GM21825 (cell line): ENCODE measurements around the gene PIP4K2A.

Source experiments
- ATAC-seq: cut with Tn5 transposase; IDR thresholded peaks from one replicate; pipeline ENCODE4 v1.9.1; 2021; ENCODE audit warnings: mild to moderate bottlenecking, moderate library complexity; ENCODE audit not compliant: unreplicated experiment

PIP4K2A gene

DNA sequence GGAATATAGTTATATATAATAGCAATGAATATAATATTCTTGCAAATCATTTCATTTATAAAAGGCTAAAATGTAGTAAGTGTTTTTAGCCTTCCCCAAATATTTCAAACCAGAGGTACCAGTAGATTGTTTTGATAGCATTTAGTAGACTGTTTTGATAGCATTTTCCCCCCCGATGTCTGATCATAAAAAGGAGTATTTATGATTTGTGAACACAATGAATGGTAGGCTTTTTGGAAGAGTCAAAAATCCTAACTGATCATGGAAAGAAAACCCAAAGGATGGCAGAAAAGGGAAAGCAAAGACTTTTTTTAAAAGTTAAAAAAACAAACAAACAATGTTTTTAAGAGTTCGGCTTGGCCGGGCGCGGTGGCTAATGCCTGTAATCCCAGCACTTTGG lies 152.5 kb downstream of the PIP4K2A start:
- no peak for ATAC-seq

DNA sequence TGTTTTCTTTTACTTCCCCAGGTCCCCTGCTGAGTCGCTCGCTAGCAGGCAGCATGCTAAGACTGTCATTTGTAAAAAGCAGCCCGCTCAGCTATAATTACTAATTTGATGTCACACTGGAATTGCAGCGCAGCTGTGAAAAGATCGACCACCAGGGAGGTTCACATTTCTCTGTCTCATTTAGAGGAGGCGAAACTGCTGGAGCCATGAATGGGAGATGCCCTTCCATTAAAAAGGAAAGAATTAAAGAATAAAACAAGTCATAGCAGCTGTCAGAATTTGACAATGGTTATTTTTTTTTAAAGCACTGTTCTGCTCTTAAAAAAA lies 153.5 kb downstream of the PIP4K2A start:
- no peak for ATAC-seq

DNA sequence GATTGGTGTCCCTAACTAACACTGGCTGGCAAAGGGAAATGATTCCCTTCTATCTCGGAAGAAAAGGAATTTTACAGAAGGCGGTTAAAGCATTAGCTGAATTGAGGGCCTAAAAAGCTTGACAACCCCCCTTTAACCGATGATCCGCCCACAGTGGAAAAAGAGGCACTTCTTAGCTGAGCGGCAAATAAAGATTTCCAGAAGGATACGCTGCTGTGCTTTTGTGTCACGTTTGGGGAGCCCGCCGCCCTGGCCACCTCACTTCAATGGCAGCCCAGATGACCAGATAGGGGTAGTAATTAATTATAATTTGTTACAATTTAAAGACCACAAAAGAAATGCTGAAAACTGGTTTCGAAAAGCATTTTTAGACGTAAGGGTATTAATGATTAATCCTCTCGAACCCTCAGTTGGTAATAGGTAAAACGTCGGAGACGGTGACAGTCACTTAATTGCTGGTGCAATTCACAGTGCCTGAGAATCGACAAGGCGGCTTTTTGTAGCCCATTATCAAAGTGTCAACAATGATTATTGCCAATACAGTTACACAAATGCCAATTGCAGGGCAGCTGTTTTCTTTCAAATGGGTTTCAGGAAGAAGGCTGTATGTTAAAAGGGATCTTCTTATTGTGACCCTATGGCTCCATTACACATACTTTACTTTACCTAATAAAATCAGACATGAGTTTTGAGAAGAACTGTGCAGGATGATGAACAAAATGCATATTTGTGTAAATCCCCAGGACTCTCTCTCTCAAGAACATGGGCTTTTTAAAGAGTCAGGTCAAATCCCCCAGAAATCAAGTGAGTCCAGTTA lies 154.1 kb downstream of the PIP4K2A start:
- no peak for ATAC-seq

DNA sequence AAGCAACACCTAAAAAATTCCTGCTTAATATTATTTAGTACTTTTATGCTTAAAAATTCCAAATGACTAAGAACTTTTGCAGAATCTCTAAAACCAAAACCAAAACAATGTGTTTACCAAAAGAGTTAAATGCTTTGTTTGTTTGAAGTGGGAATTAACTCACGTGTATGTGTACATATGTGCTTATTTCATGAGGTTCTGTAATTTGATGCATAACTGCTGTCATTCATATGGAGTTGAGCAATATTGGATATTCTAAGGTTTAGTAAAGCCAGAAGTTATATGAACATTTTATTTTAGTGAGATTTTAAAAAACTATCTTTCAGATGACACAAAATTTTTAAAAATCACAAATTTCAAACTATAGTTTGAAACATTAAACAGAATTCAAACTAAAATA lies 157.1 kb downstream of the PIP4K2A start:
- no peak for ATAC-seq

DNA sequence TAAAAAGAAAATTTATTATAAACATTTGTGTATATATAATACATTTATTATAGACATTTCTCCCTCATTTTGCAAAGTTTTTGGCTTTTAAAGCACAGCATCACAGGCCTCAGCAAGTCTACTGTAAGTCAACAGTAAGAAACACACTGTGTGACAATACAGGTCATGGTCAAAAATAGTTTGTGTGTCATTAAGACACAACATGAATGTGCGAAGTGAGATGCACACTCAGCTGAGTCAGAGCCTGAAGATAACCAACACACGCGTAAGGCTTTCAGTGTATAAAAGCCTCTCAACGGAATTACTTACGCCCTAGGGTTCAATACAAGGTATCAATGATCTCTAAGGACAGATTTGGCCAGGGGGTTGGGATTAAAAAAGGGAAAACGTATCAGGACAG lies 157.6 kb downstream of the PIP4K2A start:
- ATAC-seq, result no peak

DNA sequence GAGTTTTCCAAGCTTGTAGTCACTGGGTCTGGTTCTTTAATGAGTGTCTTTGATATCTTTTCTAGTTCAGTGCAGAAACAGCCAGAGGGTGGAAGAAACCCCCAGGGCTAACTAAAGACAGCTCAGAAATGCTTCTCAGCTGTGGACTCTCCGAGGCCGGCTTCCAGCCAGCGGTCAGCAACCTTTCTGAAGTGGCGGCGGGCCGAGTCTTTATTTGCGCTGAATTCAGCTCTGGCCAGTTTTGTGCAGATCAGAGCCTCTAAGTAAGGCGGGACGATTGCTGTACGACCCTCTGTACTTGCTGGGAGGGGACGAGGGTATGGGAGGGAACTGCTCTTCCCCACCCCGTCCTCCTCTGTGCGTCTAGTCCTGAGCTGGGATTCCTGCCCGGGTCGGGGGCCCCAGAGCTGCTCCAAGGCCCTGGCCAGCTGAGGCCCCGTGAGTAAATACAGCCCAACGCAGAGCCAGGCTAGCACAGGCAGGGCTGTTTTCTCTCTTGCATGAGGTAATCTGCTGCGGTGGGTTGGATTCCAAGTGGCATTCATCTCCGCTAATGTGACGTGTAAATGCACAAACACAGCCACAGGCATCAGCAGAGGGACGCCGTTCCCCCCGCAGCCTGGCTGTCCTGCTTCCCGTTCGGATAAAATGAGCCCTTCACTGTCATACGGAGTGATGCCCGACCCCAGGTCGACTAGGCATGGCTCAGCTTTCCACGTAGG lies 159.8 kb downstream of the PIP4K2A start:
- ATAC-seq, result no peak

DNA sequence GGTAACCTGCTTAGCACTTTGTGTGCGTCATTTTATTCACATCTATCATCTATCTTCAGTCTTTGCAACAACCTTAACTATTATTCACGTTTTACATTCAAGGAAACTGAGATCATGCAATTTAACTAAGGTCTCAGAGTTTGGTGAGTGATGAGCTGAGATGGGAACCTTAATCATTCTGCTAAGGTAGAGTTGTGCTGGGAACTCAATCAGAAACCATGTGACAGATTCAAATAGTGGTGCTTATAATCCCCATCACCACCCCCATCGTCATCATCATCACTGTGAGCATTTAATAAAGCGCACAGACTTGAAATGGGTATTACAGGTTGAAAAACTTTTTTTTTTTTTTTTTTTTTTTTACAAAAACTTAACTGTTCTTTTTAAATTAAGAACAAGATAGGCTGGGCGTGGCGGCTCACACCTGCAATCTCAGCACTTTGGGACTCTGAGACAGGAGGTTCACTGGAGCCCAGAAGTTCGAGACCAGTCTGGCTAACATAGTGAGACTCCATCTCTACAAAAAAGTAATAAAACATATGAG lies 160.9 kb downstream of the PIP4K2A start:
- no peak for ATAC-seq

DNA sequence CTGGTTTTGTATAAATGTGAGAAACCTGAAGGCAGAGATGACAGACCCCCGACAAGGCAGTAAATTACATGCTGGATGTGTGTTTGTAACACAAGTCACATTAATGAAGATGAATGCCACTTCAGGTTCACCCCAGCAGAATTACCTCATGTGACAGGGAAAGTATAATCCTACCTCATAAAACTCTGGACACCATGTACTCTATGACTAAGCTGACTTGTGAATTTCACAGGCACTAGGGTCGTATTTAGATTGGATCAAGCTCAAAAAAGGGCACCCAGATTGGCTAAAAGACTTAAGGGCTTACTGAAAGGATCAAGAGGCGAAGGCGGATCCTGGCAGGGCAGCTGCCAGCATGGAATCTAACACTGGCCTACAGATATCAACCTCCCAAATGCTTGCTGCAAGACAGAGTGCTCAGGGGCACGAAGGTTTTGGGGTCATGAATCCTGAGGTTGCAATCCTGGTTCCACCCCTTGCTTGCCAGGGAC lies 161.4 kb downstream of the PIP4K2A start:
- ATAC-seq, result no peak

DNA sequence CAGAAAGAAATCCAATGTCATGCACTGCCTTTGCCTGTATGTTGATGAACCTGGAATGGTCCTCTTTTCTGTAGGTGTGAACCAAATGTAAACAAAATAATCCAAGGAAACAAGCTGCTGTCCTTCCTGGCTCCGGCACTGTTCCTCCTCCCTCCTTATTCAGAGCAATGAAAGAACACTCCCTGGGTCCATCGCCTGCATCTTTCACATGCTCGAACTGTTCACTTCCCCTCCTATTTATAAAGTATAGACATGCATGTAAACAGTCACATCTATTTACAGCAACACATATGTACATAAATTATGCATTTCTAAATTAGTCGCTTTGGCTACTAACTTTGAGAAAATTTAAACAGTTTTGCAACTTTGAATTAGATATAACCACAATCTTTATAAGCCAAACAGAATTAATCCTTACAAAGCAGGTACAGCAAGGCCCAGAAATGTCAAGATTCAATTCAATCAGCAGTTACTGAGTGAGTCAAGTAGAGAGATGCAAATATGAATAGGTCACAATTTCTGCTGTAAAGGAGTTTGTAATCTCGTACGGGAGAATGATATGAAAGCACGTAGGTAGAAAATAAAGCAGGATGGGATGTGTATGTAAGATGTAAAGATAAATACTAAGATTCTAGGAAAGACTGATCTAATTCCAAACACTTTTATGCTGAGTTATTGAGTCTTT lies 162.6 kb downstream of the PIP4K2A start:
- ATAC-seq, result no peak

DNA sequence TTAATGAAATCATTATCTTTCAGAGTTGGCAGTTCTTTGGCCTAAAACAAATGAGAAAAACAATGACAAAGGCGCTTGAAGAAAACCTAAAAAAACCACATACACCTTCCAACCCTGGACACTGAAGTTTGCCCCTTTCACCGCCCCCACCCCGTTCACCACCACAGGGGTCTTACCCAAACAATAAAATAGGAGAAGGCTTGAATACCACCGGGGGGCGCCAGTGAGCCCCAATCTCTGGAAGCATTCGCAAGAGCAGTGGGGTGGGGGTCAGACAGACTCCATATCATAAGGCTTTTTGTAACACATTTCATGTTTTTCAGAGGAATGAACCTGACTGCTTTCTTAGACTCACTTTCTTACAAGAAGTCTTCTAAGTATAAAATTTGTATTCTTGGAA lies 163.6 kb downstream of the PIP4K2A start:
- ATAC-seq, result no peak

DNA sequence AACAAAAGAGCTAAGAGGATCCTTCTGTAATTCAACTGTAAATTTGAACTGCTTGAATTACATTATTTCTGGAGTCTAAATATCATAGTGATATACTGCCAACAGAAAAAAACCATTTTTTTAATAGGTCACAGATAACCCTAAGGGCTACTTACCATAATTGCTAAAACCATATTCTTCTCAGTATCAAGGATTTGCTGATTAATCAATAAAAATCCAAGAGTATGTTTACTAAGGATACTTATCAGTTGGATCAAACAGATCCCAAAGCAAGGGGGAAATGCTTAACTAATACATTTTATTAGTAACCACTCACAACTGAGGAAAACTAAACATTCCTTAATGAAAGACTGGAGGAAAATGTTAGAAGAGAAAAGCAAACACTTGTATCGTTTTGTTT lies 166.0 kb downstream of the PIP4K2A start:
- ATAC-seq, result no peak

DNA sequence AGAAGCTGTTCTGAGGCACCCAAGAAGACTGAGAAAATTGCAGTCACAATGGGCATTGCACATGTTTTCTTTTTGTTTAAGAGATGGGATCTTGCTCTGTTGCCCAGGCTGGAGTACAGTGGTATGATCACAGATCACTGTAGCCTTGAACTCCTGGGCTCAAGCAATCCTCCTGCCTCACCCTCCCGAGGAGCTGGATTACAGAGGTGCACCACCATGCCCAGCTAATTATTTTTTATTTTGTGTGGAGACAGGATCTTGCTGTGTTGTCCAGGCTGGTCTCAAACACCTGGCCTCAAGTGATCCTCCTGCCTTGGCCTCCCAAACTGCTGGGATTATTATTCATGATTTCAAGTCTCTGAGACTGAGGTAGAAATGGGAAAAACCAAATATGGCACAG lies 168.7 kb downstream of the PIP4K2A start:
- ATAC-seq, result no peak

DNA sequence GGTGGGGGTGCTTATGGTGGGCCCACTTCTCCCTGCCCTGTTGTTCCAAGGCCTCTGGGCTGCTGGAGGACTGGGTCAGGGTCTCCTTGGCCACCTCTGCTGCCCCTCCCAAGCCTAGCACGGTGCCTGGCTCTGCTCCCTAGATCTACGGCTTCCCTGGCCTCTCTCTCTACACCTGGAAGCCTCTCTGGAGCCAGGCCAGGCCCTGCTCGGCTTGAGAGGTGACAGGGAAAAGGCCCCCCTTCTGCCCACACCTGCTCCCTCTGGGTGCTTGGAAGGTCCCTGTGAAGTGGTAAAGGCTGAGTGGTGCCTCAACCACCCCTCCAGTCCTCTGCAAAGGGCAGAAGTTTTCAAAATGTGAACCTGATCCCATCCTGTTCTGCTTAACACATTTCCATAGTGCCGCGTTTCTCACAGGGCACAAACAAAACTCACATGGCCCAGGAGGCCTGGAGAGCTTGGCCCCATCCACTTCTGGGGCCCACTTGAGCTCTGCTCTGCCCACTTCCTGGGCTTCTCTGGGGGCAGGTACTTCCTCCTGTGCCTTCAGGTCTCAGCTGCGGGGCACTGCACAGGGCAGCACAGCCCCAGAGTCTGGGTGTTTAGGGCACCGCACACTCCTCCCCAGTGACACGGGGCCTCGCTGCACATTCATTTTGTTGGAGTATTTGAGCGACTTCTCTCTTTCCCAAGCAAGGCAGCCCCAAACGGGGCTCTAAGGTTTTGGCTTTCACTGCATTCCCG lies 169.9 kb downstream of the PIP4K2A start:
- ATAC-seq, result no peak

DNA sequence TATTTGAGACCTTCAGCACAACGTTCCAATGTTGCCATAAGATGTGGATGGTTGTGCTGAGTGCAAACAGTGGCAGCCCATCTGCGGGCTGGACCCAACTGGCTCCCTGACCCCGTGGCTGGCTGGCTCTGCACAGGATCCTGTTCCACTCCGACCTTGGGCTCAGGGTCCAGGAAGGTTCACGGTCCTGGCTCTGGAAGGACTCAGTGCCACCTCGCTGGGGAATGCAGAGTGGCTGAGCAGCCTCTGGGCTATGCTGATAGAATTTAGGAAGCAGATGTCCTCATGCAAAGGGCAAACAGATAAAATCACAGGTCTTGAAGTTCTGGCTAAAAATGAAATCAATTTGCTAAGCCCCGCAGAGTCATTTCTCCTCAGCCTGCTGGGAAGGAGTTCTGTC lies 171.6 kb downstream of the PIP4K2A start:
- ATAC-seq, result no peak

DNA sequence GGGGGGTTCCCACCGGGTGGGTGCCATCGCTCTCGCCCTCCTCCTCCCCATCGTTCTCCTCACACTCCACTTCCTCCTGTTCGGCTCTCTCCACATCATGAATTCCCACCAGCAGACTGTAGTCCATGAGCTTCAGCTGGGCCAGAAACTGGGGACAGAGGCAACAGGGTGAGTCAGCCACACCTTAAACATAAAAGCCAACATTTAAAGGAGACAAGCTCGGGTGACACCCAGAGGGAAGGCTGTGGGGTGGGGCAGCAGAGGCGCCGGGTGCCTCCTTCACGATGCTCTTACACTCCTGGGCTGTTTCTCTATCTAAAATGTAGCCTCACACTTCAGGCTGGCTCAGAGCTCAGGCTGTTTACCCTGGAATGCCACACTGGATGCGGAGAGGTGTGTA lies 172.5 kb downstream of the PIP4K2A start:
- no peak for ATAC-seq

DNA sequence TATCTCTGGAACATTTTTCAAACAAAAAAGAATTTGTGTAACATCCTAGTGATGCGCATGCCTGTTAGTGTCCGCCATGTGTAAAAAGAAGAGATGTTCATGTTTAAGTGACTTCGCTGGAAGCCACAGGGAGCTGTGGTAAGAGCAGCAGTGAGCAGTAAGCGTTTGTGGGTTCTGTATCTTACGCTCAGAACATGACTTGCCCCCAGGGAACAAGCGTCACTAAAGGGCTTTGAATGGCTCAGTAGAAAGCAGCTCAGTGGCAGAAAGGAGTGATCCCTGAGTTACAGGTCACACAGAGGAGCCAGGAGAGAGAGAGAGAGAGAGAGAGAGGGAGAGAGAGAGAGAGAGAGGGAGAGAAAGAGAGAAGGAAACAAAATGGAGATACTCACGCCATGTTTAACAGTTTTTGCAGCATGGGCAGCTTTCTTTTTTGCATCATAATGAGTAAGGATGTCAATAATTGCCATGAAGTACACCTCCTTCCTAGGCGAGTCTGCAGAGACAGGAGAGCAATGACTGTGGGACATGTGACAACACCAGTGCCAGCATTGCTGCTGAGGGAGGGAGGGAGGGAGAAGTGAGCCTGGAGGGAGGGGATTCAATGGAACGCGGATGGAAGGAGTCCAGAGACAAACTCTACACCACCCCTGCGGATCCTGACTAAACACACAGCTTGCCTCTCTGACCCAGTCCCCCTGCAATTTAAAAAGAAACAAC lies 174.6 kb downstream of the PIP4K2A start:
- no peak for ATAC-seq

DNA sequence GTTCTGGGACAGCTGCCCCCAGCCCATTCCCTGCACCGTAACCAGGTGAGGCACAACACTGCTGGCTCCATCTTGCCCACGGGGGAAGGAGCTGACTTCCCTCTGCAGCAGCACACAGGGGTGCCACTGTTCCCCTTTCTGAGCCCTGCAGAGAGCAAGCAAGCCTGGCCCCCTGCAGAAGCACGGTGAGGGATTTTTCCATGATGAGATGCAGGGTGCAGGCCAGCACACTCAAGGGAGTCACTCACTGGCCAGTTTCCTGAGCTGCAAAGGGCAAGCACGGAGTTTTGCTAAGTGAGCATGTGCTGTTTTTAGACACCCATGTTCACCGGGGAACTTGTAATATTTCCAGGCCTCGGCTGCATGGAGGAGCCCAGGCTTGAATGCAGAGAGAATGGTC lies 176.6 kb downstream of the PIP4K2A start:
- no peak for ATAC-seq

DNA sequence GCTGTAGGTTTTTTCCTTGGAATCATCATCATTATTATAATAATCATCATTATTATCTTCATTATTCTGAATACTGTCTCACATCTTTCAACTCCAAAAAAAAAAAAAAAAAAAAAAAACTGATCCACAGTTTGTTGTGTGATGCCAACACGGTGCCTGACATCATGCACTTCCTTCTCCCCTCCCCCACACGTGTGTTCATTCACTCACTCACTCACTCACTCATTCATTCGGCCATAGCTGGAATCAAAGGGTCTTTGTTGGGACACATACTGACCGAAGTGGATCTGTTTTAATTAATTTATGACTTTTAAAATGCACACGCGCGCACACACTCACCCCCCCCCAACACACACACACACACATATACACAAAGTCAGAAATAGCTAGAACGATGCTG lies 177.8 kb downstream of the PIP4K2A start:
- ATAC-seq, result no peak

DNA sequence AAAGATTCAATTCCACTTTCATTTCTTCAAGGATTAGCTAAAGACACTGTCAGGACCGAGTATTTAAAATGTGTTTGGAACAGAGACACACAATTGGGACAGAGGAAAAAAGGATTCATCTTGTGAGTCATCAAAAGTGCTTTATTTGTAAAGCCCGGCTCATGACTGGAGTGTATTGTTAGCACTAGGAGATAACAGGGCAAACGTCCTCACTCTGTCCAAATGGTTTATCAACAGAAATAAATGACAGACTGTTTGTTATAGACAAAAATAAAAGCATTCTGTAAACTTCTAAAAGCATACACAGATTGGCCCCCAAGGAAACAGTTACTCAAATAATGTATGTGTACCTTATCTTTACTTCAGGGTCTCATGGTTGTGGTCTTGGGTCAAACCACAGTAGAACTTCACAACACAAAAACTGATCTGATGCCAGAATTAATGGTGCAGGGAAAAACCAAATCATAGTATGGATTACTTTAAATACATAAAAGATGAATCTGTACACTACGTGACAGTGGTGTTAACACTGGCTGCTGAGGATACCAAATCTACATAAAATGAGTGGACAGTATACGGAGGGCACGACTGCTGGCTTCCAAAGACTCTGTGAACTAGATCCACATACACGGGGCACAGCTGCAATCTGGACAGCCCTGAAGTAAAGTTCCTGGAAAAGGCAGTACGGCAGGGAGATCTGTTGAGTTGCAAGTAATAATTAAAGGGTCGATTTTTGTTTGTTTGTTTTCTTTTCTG lies 179.4 kb downstream of the PIP4K2A start:
- ATAC-seq, result no peak

DNA sequence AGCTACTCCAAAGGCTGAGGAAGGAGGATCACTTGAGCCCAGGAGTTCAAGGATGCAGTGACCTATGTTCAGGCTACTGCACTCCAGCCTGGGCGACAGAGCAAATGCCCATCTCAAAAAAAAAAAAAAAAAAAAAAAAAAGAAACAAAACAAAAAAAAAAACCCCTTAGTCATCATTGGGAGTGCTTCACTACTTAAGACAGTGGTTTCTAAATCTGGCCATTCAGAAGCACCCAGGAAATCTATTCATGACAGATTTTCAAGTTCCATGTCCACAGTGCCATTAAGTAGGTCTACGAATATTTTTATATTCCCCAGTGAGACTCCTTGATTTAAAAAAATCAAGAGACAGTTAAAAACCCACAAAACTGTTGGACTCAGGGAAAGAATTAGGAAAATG lies 182.9 kb downstream of the PIP4K2A start:
- ATAC-seq, result no peak
